ENCODE results near the gene VWA5B1.

Gene VWA5B1

DNA sequence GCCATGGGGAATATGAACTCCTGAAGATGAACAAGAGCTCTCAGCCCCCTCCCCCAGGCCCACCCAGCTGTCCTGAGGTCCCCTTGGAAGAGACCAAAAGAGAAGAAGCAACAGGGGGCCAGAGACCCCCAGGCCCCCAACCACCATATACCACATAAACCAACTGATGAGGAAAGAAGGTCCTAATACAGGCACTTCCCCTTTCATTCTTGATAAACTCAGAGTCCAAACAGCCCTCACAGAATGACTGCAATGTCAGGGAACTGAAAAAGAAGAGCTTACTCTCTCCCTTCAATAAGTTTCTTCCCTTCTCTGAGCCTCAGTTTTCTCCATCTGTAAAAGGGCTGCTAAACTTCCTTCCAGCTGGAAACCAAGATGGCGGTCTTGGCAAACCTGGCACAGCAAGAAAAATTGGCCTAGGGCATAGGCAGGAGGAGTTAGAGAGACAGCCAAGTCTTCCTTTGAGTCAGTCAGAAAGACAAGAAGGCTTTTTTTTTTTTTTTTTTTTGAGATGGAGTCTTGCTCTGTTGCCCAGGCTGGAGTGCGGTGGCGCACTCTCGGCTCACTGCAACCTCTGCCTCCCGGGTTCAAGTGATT is 90.5 kb downstream of the VWA5B1 start:
- no peak for DNase-seq (ENCODE audit: low read depth)
- H3K4me3 ChIP-seq (ENCODE audit: low read depth, low read length): no peak overlapping the region
- TF ChIP-seq, protein P1, sequence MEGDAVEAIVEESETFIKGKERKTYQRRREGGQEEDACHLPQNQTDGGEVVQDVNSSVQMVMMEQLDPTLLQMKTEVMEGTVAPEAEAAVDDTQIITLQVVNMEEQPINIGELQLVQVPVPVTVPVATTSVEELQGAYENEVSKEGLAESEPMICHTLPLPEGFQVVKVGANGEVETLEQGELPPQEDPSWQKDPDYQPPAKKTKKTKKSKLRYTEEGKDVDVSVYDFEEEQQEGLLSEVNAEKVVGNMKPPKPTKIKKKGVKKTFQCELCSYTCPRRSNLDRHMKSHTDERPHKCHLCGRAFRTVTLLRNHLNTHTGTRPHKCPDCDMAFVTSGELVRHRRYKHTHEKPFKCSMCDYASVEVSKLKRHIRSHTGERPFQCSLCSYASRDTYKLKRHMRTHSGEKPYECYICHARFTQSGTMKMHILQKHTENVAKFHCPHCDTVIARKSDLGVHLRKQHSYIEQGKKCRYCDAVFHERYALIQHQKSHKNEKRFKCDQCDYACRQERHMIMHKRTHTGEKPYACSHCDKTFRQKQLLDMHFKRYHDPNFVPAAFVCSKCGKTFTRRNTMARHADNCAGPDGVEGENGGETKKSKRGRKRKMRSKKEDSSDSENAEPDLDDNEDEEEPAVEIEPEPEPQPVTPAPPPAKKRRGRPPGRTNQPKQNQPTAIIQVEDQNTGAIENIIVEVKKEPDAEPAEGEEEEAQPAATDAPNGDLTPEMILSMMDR (IDR thresholded peaks at IDR 0.05; ENCODE audit: low read depth, low read length, missing control alignments): no peak
- in situ Hi-C loops (cut with HindIII; ENCODE audit: low sequenced_read_pairs): no loop called here

DNA sequence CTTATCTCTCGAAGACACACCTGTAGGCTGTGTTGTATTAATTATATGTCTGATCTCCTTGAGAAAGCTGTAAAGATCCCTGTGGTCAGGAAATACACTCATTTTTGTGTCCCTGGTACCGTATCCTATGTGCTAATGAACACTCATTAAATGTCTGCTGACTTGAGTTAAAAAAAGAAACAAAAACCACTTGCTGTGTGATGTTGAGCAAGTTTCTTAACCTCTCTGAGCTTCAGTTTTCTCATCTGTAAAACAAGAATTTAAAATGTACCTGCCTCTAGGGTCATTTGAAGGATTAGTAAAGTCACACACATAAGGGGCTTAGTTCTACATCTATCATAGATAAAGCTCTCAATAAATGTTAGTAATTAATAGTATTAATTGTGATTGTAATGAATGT is 91.3 kb downstream of the VWA5B1 start:
- DNase-seq (ENCODE audit: low read depth): no peak
- in situ Hi-C loops (cut with HindIII; ENCODE audit: low sequenced_read_pairs): no loop called here
- TF ChIP-seq, protein P1 (IDR thresholded peaks at IDR 0.05; ENCODE audit: low read depth, low read length, missing control alignments): no peak
- H3K4me3 ChIP-seq (ENCODE audit: low read depth, low read length): no peak overlapping the region

DNA sequence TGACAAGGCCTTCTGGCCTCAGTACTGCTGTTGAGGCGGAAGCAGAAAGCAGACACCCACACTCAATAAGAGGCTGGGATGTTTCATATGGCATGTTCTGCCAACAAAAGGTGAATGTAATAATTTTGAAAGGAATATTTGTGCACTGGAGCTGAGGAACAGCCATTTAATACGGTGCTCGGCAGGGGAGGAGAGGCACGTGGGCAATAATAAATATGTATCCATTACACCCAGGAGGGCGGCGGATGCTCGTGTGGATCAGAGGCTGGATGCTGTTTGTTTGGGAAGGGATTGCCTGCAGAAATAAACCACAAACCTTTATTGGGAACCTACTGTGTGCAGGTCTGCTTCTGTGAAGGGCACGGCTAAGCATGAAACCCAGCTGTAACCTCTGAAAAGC is 92.0 kb downstream of the VWA5B1 start:
- TF ChIP-seq, protein P1 (IDR thresholded peaks at IDR 0.05; ENCODE audit: low read depth, low read length, missing control alignments): no peak
- in situ Hi-C loops (cut with HindIII; ENCODE audit: low sequenced_read_pairs): no loop called here

GRCh38 chr1:20383631-20384030 is 93.0 kb downstream of the VWA5B1 start:
- DNase-seq (ENCODE audit: low read depth): no peak
- no peak overlapping the region for H3K4me3 ChIP-seq (ENCODE audit: low read depth, low read length)
- TF ChIP-seq, protein P1 (IDR thresholded peaks at IDR 0.05; ENCODE audit: low read depth, low read length, missing control alignments): no peak
- in situ Hi-C loops (cut with HindIII; ENCODE audit: low sequenced_read_pairs): no loop called here

More for the DNA sequence above, 92.0 kb downstream of the VWA5B1 start:
- H3K4me3 ChIP-seq (ENCODE audit: low read depth, low read length): no peak overlapping the region
- no peak for DNase-seq (ENCODE audit: low read depth)

DNA sequence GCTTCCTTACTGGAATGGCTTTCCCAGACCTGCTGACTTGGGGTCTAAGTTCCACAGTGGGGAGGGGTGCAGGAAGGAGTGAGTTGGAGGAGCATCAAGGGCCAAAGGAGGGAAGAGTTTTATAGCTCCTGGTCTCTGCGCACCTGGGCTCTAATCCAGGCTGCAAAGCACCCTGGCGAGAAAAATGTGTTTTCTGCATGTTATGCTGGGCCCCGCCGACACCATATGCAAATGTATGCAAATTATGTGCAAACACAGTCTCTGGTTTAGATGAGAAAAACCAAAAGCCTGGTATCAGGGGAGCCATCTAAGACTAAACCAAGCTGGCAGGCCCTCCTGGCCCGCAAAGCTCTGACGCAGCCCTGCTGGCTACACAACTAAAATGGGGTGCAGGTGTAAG is 95.0 kb downstream of the VWA5B1 start:
- TF ChIP-seq, protein P1 (IDR thresholded peaks at IDR 0.05; ENCODE audit: low read depth, low read length, missing control alignments): no peak
- no peak overlapping the region for H3K4me3 ChIP-seq (ENCODE audit: low read depth, low read length)
- in situ Hi-C loops (cut with HindIII; ENCODE audit: low sequenced_read_pairs): no loop called here
- DNase-seq (ENCODE audit: low read depth): no peak

- TF ChIP-seq, protein P1 (IDR thresholded peaks at IDR 0.05; ENCODE audit: low read depth, low read length, missing control alignments): no peak
- in situ Hi-C loops (cut with HindIII; ENCODE audit: low sequenced_read_pairs): no loop called here
Measured at GRCh38 chr1:20386323-20387081, 95.8 kb downstream of the VWA5B1 start.

More at GRCh38 chr1:20386323-20387081, 95.8 kb downstream of the VWA5B1 start:
- H3K4me3 ChIP-seq (ENCODE audit: low read depth, low read length): no peak overlapping the region
- no peak for DNase-seq (ENCODE audit: low read depth)

Data from astrocyte of the cerebellum (primary cell).